HFF-Myc (cell line): ENCODE results near the gene KRTAP10-7.
"Not testable (repeated sequence)": the region's sequence is repeated elsewhere in the genome, so short reads cannot be mapped to it uniquely, and the experiment has no call there.

ENCODE experiments used
- DNase-seq: peaks from one replicate; pipeline ENCODE4 v3.0.0-alpha.2; 2011; ENCODE audit warnings: low read depth; ENCODE audit errors: extremely low read depth
- H3K4me3 ChIP-seq: replicated peaks from 2 replicates; pipeline ENCODE4 v1.5.1; 2011; ENCODE audit warnings: low read depth, mild to moderate bottlenecking, control low read depth, low read length
- TF ChIP-seq, protein P1 (sequence below): IDR thresholded peaks from 2 replicates; pipeline ENCODE4 v1.5.1; 2012; ENCODE audit warnings: mild to moderate bottlenecking, low read depth, low read length, control low read depth; ENCODE audit errors: missing control alignments

KRTAP10-7 gene

DNA sequence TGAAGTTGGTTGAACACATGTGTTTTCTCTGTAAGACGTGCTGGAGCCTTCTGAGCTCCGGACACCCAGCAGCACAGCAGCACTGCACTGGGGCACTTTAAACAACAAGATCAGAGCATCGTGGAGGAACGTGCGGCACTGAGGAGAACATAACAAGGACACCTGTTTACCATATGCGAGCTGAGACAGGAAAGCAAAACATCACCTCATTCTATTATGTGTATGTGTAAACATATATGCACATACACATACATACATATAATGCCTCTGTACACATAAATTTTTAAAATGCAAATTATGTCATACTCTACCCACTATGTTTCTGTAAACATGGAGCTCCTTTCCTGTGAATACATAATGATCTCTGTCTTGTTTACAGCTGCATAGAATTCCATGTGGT, 4.9 kb upstream of the KRTAP10-7 start:
- TF ChIP-seq, protein P1, sequence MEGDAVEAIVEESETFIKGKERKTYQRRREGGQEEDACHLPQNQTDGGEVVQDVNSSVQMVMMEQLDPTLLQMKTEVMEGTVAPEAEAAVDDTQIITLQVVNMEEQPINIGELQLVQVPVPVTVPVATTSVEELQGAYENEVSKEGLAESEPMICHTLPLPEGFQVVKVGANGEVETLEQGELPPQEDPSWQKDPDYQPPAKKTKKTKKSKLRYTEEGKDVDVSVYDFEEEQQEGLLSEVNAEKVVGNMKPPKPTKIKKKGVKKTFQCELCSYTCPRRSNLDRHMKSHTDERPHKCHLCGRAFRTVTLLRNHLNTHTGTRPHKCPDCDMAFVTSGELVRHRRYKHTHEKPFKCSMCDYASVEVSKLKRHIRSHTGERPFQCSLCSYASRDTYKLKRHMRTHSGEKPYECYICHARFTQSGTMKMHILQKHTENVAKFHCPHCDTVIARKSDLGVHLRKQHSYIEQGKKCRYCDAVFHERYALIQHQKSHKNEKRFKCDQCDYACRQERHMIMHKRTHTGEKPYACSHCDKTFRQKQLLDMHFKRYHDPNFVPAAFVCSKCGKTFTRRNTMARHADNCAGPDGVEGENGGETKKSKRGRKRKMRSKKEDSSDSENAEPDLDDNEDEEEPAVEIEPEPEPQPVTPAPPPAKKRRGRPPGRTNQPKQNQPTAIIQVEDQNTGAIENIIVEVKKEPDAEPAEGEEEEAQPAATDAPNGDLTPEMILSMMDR: no peak
- peak; percentile 16 for DNase-seq
- no peak overlapping the region for H3K4me3 ChIP-seq

DNA sequence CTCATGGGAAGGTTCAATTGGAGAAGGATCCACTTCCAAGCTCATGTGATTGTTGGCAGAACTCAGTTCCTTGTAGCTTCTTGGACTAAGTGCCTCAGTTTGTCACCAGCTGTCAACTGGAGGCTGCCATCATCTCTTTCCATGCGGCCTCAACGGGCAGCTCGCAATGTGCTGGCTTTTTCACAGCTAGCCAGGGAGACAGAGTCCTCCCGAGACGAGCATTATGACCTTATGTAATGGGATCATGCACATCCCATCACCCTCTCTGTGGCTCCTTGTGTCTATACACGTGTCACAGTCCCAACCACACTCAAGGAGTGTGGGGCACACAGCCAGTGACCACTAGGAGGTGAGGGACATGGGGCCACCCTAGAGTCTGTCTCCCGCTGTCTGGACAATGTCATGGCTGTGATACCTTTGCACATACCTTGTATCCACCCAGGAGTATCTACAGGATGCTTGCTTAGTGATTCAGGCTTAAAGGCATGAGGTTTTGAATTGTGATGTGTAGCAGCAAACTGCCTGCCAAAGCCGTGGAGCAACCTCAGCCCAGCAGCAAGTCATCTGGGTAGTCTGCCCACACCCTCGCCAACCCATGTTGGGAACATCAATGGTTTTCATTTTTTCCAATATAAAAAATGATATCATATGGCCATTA, 4.2 kb upstream of the KRTAP10-7 start:
- TF ChIP-seq, protein P1: no peak
- DNase-seq: no peak
- H3K4me3 ChIP-seq: no peak overlapping the region

DNA sequence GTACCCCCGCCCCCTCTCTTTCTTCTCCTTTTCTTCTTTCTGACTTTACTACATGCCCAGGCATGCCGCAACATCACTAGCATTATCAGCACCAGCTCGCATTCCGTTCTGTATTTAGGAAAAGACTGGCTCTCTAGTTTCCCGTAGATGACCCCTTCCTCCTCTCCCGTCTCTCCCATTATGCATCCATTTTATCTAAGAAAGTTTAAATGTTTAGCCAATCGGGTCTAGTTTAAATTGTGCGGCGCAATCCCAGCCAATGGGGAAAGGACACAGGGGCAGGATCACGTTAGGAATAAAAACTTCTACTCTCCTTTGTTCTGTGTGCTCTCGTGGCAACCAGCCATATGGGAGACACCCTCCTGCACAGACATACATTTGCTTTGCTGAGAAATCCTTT, 2.3 kb upstream of the KRTAP10-7 start:
- H3K4me3 ChIP-seq: no peak overlapping the region
- DNase-seq: no peak
- TF ChIP-seq, protein P1: no peak

DNA sequence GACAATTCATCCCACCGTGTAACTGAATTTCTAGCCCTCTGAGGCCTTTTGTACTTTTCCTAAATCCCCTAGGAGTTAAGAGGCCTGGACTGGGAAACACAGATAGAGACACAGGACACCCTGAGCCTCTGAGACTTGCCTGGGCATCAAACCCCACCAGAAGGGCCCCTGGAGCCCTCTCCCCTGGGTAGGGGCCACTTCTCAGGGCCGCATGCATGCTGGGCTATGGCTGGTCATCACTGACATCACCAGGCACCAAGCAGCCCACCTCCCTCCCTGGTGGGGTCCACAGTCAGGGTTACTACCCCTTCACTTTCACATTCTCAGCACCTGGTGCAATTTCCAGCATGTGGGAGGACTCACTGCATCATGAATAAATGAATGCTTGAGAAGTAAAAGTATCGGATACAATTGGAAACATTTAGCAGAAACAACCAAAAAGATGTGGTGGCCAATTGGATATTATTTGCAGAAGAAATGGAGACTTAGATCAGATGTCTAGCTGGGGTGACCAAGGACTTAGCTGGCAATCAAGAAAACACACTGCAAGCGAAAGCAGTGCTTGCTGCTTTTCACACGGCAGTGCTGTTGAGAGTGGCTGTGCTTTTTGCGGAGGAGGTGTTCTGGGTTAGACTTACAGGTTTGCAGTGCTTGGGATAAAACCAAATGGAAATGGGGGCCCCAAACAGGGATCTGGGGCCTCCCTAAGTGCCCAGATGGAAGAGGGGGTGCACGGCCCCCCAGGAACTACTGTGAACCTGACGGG, 950 bp upstream of the KRTAP10-7 start:
- TF ChIP-seq, protein P1: no peak
- H3K4me3 ChIP-seq: no peak overlapping the region
- DNase-seq: no peak

DNA sequence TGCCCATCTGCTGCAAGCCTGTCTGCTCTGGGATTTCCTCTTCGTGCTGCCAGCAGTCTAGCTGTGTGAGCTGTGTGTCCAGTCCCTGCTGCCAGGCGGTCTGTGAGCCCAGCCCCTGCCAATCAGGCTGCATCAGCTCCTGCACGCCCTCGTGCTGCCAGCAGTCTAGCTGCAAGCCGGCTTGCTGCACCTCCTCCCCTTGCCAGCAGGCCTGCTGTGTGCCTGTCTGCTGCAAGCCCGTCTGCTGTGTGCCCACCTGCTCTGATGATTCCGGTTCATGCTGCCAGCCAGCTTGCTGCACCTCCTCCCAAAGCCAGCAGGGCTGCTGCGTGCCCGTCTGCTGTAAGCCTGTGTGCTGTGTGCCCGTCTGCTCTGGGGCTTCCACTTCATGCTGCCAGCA, 694 bp downstream of the KRTAP10-7 start:
- DNase-seq, H3K4me3 ChIP-seq: not testable (repeated sequence)

DNA sequence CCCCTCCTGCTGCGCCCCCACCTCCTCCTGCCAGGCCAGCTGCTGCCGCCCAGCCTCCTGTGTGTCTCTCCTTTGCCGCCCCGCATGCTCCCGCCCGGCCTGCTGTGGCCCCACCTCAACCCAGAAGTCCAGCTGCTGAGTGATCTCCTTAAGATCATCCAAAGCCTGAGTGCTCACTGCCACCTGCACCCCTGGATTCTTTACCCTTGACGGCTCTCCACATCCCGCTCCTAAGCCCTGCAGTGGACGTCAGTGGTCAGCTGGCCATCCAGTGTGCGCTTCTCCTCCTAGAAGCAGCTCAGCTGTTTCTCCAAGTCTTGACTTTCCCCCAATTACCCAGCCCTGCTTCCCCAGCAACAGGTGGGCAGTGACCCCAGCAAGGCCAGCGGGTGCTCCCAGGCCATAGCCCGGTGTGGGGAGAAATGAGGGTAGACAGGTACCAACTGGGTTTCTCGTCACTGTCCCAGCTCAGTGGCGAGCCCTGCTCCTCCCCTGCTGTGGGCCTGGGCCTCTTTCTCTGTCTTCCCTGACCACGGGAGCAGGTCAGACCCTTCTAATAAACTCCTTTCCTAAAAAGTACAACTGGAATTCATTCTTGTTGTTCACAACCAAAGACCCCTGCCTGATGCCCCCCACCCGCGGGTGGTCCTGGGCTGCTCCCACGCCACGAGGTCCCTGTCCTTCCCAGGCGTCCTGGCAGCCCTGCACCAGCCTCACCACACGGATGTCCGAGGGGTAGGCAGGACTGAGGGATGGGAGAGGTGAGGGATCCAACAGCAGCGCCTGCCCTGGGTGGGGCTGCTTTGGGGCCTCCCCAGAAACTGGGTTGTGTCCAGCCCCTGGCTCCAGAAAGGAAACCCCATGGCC, 1.4 kb downstream of the KRTAP10-7 start:
- no peak for DNase-seq

DNA sequence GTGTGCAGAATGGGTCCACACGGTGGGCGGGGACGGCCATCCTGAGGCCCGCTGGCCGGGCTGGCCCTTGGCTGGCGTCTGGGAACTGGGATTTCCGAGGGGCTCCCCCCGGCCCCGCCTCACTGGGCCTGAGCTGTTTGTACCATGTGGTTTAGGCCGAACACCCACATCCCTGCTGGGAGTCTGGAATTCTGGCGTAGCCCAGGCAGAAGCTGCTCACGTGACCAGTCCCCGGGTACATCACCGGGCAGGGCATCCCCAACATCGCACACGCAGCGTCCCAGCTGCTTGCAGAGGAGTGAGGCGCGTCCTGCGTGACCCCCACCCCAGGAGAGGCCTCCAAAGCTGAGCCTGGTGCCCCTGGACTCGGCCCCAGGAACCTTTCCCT, 2.1 kb downstream of the KRTAP10-7 start:
- TF ChIP-seq, protein P1: no peak
- DNase-seq: no peak

More for the DNA sequence above, 1.4 kb downstream of the KRTAP10-7 start:
- TF ChIP-seq, protein P1: no peak
- H3K4me3 ChIP-seq: no peak overlapping the region

More for the DNA sequence above, 2.1 kb downstream of the KRTAP10-7 start:
- no peak overlapping the region for H3K4me3 ChIP-seq
